Nephron (organoid): ENCODE results near the gene SUPT3H.
"Not testable (repeated sequence)": the region's sequence is repeated elsewhere in the genome, so short reads cannot be mapped to it uniquely, and the experiment has no call there.

ENCODE experiments used
- H3K27ac Mint-ChIP-seq, 3 experiments: 2 replicates each; pipeline ENCODE4 v1.8.0; 2020; ENCODE audit warnings: mixed read lengths in 3 of 3, mild to moderate bottlenecking in 2 of 3, moderate library complexity in 1 of 3
- H3K27me3 Mint-ChIP-seq: 2 replicates; pipeline ENCODE4 v1.8.0; 2021; ENCODE audit warnings: low read depth, mild to moderate bottlenecking, moderate library complexity, mixed read lengths
- H3K36me3 Mint-ChIP-seq: 2 replicates; pipeline ENCODE4 v1.8.0; 2020; ENCODE audit warnings: low read depth, mixed read lengths
- H3K4me1 Mint-ChIP-seq: 2 replicates; pipeline ENCODE4 v1.8.0; 2020; ENCODE audit warnings: mixed read lengths
- H3K4me3 Mint-ChIP-seq, 3 experiments: 2 replicates each; pipeline ENCODE4 v1.8.0; 2020; ENCODE audit warnings: mild to moderate bottlenecking in 3 of 3, mixed read lengths in 3 of 3, moderate library complexity in 2 of 3
- H3K9me3 Mint-ChIP-seq: 2 replicates; pipeline ENCODE4 v1.8.0; 2020; ENCODE audit warnings: mixed read lengths
- CTCF ChIP-seq, 3 experiments: fragments of 200-600 bp; sonication (generic); IDR thresholded peaks; one replicate each; pipeline ENCODE4 v1.5.0; 2021; ENCODE audit warnings: antibody characterized with exemption in 3 of 3; ENCODE audit not compliant: unreplicated experiment in 3 of 3

Gene SUPT3H

GRCh38 chr6:44914141-44914540 is 463.6 kb downstream of the SUPT3H start:
- H3K27ac Mint-ChIP-seq: no peak overlapping the region
- H3K4me3 Mint-ChIP-seq: no peak overlapping the region
- H3K9me3 Mint-ChIP-seq: no peaks in the 10 kb centered on the region
- no peaks in the 10 kb centered on the region for H3K36me3 Mint-ChIP-seq
- H3K27me3 Mint-ChIP-seq: no peaks in the 10 kb centered on the region
- peaks cover 9% of the 10 kb centered on the region for H3K4me1 Mint-ChIP-seq
- TF ChIP-seq CTCF (IDR thresholded peaks at IDR 0.05; ENCODE audit: unreplicated experiment in 3 of 3): no peak

GRCh38 chr6:44906761-44907160 is 471.0 kb downstream of the SUPT3H start:
- peaks cover 20% of the 10 kb centered on the region for H3K9me3 Mint-ChIP-seq
- no peaks in the 10 kb centered on the region for H3K4me1 Mint-ChIP-seq
- H3K36me3 Mint-ChIP-seq: peaks cover 19% of the 10 kb centered on the region
- H3K4me3 Mint-ChIP-seq: no peak overlapping the region
- no peaks in the 10 kb centered on the region for H3K27me3 Mint-ChIP-seq
- TF ChIP-seq CTCF (IDR thresholded peaks at IDR 0.05; ENCODE audit: unreplicated experiment in 3 of 3): no peak
- no peak overlapping the region for H3K27ac Mint-ChIP-seq

GRCh38 chr6:44900358-44900757 is 477.4 kb downstream of the SUPT3H start:
- Mint-ChIP-seq H3K36me3 (peaks cover 25% of the 10 kb centered on the region), H3K9me3 (peaks cover 31% of the 10 kb centered on the region)
- not testable (repeated sequence) for H3K27me3 Mint-ChIP-seq, H3K4me3 Mint-ChIP-seq, H3K4me1 Mint-ChIP-seq, H3K27ac Mint-ChIP-seq

GRCh38 chr6:44898296-44898930 is 479.3 kb downstream of the SUPT3H start:
- peaks cover 17% of the 10 kb centered on the region for H3K36me3 Mint-ChIP-seq
- TF ChIP-seq CTCF (IDR thresholded peaks at IDR 0.05; ENCODE audit: unreplicated experiment in 3 of 3): no peak
- no peaks in the 10 kb centered on the region for H3K4me1 Mint-ChIP-seq
- no peak overlapping the region for H3K27ac Mint-ChIP-seq
- peaks cover 25% of the 10 kb centered on the region for H3K9me3 Mint-ChIP-seq
- H3K4me3 Mint-ChIP-seq: no peak overlapping the region
- no peaks in the 10 kb centered on the region for H3K27me3 Mint-ChIP-seq

- no peak for TF ChIP-seq CTCF (IDR thresholded peaks at IDR 0.05; ENCODE audit: unreplicated experiment in 3 of 3)
- no peak overlapping the region for H3K4me3 Mint-ChIP-seq
- H3K27me3 Mint-ChIP-seq: no peaks in the 10 kb centered on the region
- peaks cover 18% of the 10 kb centered on the region for H3K9me3 Mint-ChIP-seq
- peaks cover 13% of the 10 kb centered on the region for H3K36me3 Mint-ChIP-seq
- no peaks in the 10 kb centered on the region for H3K4me1 Mint-ChIP-seq
- H3K27ac Mint-ChIP-seq: no peak overlapping the region
Measured at GRCh38 chr6:44897316-44897715, 480.4 kb downstream of the SUPT3H start.

- no peak overlapping the region for H3K4me3 Mint-ChIP-seq
- H3K27ac Mint-ChIP-seq: no peak overlapping the region
- no peak for TF ChIP-seq CTCF (IDR thresholded peaks at IDR 0.05; ENCODE audit: unreplicated experiment in 3 of 3)
- H3K36me3 Mint-ChIP-seq: peaks cover 10% of the 10 kb centered on the region
- H3K27me3 Mint-ChIP-seq: no peaks in the 10 kb centered on the region
- H3K4me1 Mint-ChIP-seq: no peaks in the 10 kb centered on the region
- H3K9me3 Mint-ChIP-seq: peaks cover 14% of the 10 kb centered on the region
Measured at GRCh38 chr6:44896701-44897100, 481.0 kb downstream of the SUPT3H start.
